ENCODE measurements around the gene ZNF366. TPM values are rescaled to one million over a fixed set of nuclear protein-coding genes. Genes with fewer than 3 reads are reported as not detected.

Gene ZNF366
- polyA plus RNA-seq, 3 donors: 0.05 to 1.2 (median 0.76) TPM

DNA sequence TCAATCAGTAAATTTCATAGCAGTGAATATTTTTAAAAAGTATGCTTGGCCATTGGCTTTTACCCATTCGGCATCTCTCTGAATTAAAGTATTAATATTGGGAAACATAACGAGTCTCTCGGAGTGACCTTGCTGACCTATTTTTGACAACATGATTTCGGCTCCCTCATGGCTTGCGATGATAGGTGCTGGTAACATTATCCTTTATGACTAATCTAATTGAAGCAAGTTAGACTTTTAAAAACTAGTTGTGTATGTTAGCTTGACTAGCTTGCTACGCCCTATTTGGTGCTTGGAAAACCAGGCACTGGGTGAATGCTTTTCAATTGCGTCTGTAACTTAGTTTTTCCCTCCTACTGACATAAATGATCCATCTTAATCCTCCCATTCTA, 1.1 kb downstream of the ZNF366 start:
- WGBS (ENCODE audit: insufficient coverage): 96% methylated on average over 4 of the region's 7 CpGs
- intact Hi-C loops (cut with micrococcal nuclease): loop anchor here in 1 of 2 donors (5.0 kb wide), 1 partner anchor 134 kb away; no protein-coding TSS in a partner anchor
- Histone ChIP-seq H3K4me1 (ENCODE audit: control insufficient read depth in 1 of 2, insufficient read depth in 2 of 2, low read length in 2 of 2) (peaks cover 60 to 66% of the 10 kb centered on the region in 2 donors), H3K27ac (ENCODE audit: low read depth in 1 of 2, low read length in 2 of 2) (no peak overlapping the region), H3K79me2 (ENCODE audit: insufficient read depth, low read length) (no peaks in the 10 kb centered on the region), H4K20me1 (ENCODE audit: insufficient read depth, low read length) (no peaks in the 10 kb centered on the region), H2AFZ (ENCODE audit: insufficient read depth, low read depth, low read length, poor library complexity, severe bottlenecking) (no peak overlapping the region), H3K27me3 (ENCODE audit: control insufficient read depth in 2 of 2, insufficient read depth in 2 of 2, low read length in 2 of 2) (no peaks in the 10 kb centered on the region), H3K36me3 (replicated peaks in 1 of 2; ENCODE audit: control insufficient read depth in 1 of 2, insufficient read depth in 2 of 2, low read length in 2 of 2) (no peaks in the 10 kb centered on the region), H3K9me3 (replicated peaks in 1 of 2; ENCODE audit: control insufficient read depth in 1 of 2, insufficient read depth in 1 of 2, low read length in 2 of 2) (no peaks in the 10 kb centered on the region), H3K4me3 (replicated peaks in 1 of 3; ENCODE audit: low read depth in 2 of 3, low read length in 3 of 3) (peak overlapping the region in 1 of 3 experiments; percentile 67), H3K9ac (ENCODE audit: insufficient read depth, low read length, poor library complexity, severe bottlenecking) (no peak overlapping the region), H3K4me2 (replicated peaks; ENCODE audit: extremely low read depth, low read length, poor library complexity, severe bottlenecking) (peak overlapping the region; percentile 74)
- peaks cover 67% of the 10 kb centered on the region for H3K4me1 Mint-ChIP-seq
- H3K4me3 Mint-ChIP-seq: peak overlapping the region in 1 of 2 donors; percentile 76
- TF ChIP-seq, protein P1, sequence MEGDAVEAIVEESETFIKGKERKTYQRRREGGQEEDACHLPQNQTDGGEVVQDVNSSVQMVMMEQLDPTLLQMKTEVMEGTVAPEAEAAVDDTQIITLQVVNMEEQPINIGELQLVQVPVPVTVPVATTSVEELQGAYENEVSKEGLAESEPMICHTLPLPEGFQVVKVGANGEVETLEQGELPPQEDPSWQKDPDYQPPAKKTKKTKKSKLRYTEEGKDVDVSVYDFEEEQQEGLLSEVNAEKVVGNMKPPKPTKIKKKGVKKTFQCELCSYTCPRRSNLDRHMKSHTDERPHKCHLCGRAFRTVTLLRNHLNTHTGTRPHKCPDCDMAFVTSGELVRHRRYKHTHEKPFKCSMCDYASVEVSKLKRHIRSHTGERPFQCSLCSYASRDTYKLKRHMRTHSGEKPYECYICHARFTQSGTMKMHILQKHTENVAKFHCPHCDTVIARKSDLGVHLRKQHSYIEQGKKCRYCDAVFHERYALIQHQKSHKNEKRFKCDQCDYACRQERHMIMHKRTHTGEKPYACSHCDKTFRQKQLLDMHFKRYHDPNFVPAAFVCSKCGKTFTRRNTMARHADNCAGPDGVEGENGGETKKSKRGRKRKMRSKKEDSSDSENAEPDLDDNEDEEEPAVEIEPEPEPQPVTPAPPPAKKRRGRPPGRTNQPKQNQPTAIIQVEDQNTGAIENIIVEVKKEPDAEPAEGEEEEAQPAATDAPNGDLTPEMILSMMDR (IDR thresholded peaks at IDR 0.05): no peak
- no peak for DNase-seq
- H3K9me3 Mint-ChIP-seq: no peaks in the 10 kb centered on the region
- peaks cover 0 to 1% (median 0%) of the 10 kb centered on the region in 3 donors for H3K27me3 Mint-ChIP-seq (ENCODE audit: low read depth in 3 of 3)
- H3K36me3 Mint-ChIP-seq: no peaks in the 10 kb centered on the region
- H3K27ac Mint-ChIP-seq: no peak overlapping the region

DNA sequence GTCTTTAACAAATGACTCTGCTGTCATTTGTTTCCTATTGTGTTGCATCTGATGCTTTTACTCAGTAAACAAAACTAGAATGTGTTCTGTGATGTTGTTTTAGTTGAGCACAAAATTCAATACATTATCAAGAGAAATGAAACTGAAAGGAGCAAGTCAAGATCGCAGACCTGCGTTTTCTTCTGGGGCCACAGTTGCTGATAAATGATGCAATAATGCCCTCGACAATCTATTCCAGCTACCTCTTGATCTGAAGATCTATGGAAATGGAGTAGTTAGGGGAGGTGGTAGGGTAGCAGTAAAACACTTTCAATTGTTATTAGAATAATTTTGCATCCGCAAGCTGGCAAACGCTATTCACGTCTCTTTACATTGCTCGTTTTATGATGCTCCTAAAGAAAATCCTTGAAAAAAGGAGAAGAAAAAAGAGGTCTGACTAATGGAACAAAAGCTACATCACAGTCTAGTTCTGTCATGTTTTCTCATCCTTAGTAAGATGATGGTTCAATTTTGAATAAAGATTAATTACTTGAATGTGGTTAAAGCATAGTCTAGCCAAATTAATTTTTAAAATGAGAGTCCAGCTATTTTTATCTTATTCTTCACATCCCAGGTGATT, 1.6 kb downstream of the ZNF366 start:
- Histone ChIP-seq H4K20me1 (ENCODE audit: insufficient read depth, low read length) (no peaks in the 10 kb centered on the region), H3K27ac (ENCODE audit: low read depth in 1 of 2, low read length in 2 of 2) (peak overlapping the region in 1 of 2 donors; percentile 71), H3K4me1 (ENCODE audit: control insufficient read depth in 1 of 2, insufficient read depth in 2 of 2, low read length in 2 of 2) (peaks cover 56 to 60% of the 10 kb centered on the region in 2 donors), H3K9ac (ENCODE audit: insufficient read depth, low read length, poor library complexity, severe bottlenecking) (peak overlapping the region; percentile 6), H2AFZ (ENCODE audit: insufficient read depth, low read depth, low read length, poor library complexity, severe bottlenecking) (no peak overlapping the region), H3K79me2 (ENCODE audit: insufficient read depth, low read length) (no peaks in the 10 kb centered on the region), H3K9me3 (replicated peaks in 1 of 2; ENCODE audit: control insufficient read depth in 1 of 2, insufficient read depth in 1 of 2, low read length in 2 of 2) (no peaks in the 10 kb centered on the region), H3K36me3 (replicated peaks in 1 of 2; ENCODE audit: control insufficient read depth in 1 of 2, insufficient read depth in 2 of 2, low read length in 2 of 2) (no peaks in the 10 kb centered on the region), H3K4me2 (replicated peaks; ENCODE audit: extremely low read depth, low read length, poor library complexity, severe bottlenecking) (peak overlapping the region; percentile 74), H3K4me3 (replicated peaks in 1 of 3; ENCODE audit: low read depth in 2 of 3, low read length in 3 of 3) (peak overlapping the region in 2 of 3 experiments; percentile 19 to 67), H3K27me3 (ENCODE audit: control insufficient read depth in 2 of 2, insufficient read depth in 2 of 2, low read length in 2 of 2) (no peaks in the 10 kb centered on the region)
- H3K4me3 Mint-ChIP-seq: peak overlapping the region; percentile 13 to 84
- no CpG with 5 or more reads among the region's 7 CpGs for WGBS (ENCODE audit: insufficient coverage)
- H3K36me3 Mint-ChIP-seq: no peaks in the 10 kb centered on the region
- peak in 1 of 3 donors; percentile 21 for DNase-seq
- H3K27me3 Mint-ChIP-seq (ENCODE audit: low read depth in 3 of 3): peaks cover 0 to 1% (median 0%) of the 10 kb centered on the region in 3 donors
- peak overlapping the region; percentile 57 to 86 (median 74) for H3K27ac Mint-ChIP-seq
- H3K9me3 Mint-ChIP-seq: no peaks in the 10 kb centered on the region
- TF ChIP-seq, protein P1 (IDR thresholded peaks at IDR 0.05): no peak
- intact Hi-C loops (cut with micrococcal nuclease): loop anchor here in 1 of 2 donors (5.0 kb wide), 1 partner anchor 133 kb away; no protein-coding TSS in a partner anchor
- H3K4me1 Mint-ChIP-seq: peaks cover 62% of the 10 kb centered on the region

Data from CD14-positive monocyte (primary cell).